ENCODE data around the gene ALS2CL. TPM values are rescaled to one million over a fixed set of nuclear protein-coding genes. Genes with fewer than 3 reads are reported as not detected.
"Not testable (repeated sequence)": the region's sequence is repeated elsewhere in the genome, so short reads cannot be mapped to it uniquely, and the experiment has no call there.

ALS2CL gene, protein sequence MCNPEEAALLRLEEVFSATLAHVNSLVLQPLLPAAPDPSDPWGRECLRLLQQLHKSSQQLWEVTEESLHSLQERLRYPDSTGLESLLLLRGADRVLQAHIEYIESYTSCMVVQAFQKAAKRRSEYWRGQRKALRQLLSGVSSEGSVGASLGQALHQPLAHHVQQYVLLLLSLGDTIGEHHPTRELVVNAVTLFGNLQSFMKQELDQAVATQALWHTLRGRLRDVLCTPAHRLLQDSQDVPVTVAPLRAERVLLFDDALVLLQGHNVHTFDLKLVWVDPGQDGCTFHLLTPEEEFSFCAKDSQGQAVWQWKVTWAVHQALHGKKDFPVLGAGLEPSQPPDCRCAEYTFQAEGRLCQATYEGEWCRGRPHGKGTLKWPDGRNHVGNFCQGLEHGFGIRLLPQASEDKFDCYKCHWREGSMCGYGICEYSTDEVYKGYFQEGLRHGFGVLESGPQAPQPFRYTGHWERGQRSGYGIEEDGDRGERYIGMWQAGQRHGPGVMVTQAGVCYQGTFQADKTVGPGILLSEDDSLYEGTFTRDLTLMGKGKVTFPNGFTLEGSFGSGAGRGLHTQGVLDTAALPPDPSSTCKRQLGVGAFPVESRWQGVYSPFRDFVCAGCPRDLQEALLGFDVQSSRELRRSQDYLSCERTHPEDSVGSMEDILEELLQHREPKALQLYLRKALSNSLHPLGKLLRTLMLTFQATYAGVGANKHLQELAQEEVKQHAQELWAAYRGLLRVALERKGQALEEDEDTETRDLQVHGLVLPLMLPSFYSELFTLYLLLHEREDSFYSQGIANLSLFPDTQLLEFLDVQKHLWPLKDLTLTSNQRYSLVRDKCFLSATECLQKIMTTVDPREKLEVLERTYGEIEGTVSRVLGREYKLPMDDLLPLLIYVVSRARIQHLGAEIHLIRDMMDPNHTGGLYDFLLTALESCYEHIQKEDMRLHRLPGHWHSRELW
- 0.22 and 0.25 TPM in 2 replicates for total RNA-seq (2012; rRNA removed)

DNA sequence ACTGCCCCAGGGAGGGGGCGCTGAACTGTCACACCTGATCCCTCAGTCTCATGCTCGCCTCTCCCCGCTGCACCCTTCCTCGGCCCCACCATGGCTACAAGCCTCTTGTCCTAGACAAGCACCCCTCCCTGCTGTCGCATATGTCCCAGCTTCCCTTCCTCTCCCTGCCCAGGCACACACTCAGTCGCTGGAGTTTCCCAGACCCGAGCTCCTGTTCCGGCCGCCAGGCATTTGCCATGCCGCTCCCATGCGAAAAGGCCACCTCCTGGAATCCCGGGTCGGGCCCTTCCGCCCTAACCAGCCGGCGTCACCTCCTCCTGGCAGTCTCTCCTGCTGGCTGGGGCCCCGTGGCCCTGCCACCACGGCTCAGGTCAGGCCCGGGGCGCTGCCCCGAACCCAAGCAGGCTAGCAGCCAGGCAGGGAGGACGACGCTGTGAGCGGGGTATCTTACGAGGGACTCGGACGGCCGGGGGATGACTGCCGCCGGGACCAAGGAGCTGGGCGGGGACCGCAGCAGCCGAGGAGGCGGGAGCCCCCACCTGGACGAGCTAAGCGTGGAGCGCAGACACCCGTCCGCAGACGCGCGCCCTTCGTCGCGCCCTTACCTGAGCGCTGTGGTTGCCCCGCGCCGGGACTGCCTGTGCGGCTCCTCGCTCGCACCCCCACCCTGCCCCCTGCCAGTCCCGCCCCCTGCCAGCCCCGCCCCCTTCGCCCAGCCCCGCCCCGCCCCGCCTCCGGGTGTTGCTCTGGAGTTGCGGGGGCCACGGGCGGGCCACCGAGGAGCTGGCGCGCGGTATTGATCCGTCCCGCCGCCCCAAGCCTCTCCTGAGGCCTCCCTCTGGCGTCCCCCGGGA is at the start of gene ALS2CL:
TSS of gene ALS2CL (minus strand) at position 642 of the 854 bp plus-strand sequence. CDS start 4,239 bp downstream, outside the sequence.
- Histone ChIP-seq H3K36me3 (ENCODE audit: insufficient read depth, low read length) (no peaks in the 10 kb centered on the region), H3K4me2 (ENCODE audit: low read length) (peak within 1 kb of the TSS; percentile 89), H3K4me1 (ENCODE audit: control insufficient read depth, insufficient read depth, low read length) (peaks cover 9% of the 10 kb centered on the region), H3K9me3 (replicated peaks; ENCODE audit: low read length) (no peaks in the 10 kb centered on the region), H3K9ac (ENCODE audit: low read depth, low read length) (peak within 1 kb of the TSS; percentile 54), H3K27me3 (ENCODE audit: control insufficient read depth, insufficient read depth, low read length) (peaks cover 14% of the 10 kb centered on the region), H3K4me3 (ENCODE audit: low read length) (peak within 1 kb of the TSS; percentile 71)

DNA sequence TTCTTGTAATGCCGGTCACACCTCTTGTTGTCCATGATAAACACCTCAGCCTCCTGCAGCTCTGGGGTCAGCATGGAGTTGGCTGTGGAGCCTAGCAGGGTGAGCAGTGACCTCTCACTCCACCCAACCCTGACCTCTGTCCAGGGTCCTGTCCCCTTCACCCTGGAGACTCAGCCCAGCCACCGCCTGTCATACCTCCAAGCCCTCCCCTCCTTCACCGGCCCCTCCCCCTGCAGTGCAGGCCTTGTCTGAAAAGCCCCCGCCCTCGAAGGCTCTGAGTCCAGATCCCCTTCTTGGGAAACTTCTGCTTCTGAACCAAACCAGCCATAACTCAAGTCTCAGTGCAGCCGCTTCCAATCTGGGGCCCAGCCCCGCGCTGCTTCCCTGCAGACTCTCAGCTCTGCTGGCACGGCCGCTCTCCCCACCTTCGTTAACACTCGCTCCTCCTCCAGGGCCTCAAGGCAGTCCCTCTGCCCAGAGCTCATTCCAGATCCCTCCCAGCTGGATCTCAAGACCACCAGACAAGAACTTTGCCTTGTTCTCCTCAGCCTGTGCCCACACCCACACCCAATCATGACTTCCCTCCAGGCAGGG is 49.6 kb upstream of the ALS2CL start:
- H3K4me1 ChIP-seq (ENCODE audit: control insufficient read depth, insufficient read depth, low read length) = no peaks in the 10 kb centered on the region
- H3K4me3 ChIP-seq (ENCODE audit: low read length) = no peak overlapping the region
- no peak overlapping the region for H3K4me2 ChIP-seq (ENCODE audit: low read length)
- H3K9ac ChIP-seq (ENCODE audit: low read depth, low read length) = no peak overlapping the region
- H3K27me3 ChIP-seq (ENCODE audit: control insufficient read depth, insufficient read depth, low read length) = peaks cover 25% of the 10 kb centered on the region
- no peaks in the 10 kb centered on the region for H3K36me3 ChIP-seq (ENCODE audit: insufficient read depth, low read length)
- H3K9me3 ChIP-seq (replicated peaks; ENCODE audit: low read length) = no peaks in the 10 kb centered on the region

DNA sequence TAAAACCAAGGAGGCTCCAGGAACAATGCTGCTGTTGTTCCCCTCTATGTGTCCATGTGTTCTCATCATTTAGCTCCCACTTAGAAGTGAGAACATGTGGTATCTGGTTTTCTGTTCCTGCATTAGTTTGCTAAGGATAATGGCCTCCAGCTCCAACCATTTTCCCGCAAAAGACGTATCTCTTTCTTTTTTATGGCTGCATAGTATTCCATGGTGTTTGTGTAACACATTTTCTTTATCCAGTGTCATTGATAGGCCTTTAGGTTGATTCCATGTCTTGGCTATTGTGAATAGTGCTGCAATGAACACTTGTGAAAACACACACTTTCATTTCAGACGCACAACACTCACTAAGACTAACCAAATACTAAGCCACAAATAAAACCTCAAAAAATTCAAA is 46.1 kb upstream of the ALS2CL start:
- not testable (repeated sequence) for H3K4me1 ChIP-seq (ENCODE audit: control insufficient read depth, insufficient read depth, low read length); H3K9ac ChIP-seq (ENCODE audit: low read depth, low read length); H3K4me3 ChIP-seq (ENCODE audit: low read length); H3K9me3 ChIP-seq (replicated peaks; ENCODE audit: low read length); H3K4me2 ChIP-seq (ENCODE audit: low read length); H3K36me3 ChIP-seq (ENCODE audit: insufficient read depth, low read length)
- peaks cover 36% of the 10 kb centered on the region for H3K27me3 ChIP-seq (ENCODE audit: control insufficient read depth, insufficient read depth, low read length)

DNA sequence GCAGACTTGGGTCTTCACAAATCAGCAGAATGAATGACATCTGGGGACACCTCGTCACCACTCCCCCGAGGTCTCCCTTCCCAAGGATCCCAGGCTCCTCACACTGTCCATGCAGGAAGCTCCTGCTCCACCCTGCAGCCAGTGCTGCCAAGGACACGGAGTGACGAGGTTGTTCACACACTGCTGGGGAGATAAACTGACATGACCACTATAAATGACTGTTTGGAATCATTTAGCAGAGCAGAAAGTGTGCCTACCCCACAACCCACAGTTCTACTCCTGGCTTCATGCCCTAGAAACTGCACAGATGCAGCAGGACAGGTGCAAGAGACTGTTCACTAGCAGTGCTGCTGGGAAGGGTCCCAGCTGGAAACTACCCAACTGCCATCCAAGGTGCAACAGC is 43.9 kb upstream of the ALS2CL start:
- H3K27me3 ChIP-seq (ENCODE audit: control insufficient read depth, insufficient read depth, low read length) = peaks cover 50% of the 10 kb centered on the region
- no peak overlapping the region for H3K9ac ChIP-seq (ENCODE audit: low read depth, low read length)
- no peaks in the 10 kb centered on the region for H3K9me3 ChIP-seq (replicated peaks; ENCODE audit: low read length)
- no peak overlapping the region for H3K4me2 ChIP-seq (ENCODE audit: low read length)
- no peaks in the 10 kb centered on the region for H3K36me3 ChIP-seq (ENCODE audit: insufficient read depth, low read length)
- H3K4me1 ChIP-seq (ENCODE audit: control insufficient read depth, insufficient read depth, low read length) = no peaks in the 10 kb centered on the region
- no peak overlapping the region for H3K4me3 ChIP-seq (ENCODE audit: low read length)

DNA sequence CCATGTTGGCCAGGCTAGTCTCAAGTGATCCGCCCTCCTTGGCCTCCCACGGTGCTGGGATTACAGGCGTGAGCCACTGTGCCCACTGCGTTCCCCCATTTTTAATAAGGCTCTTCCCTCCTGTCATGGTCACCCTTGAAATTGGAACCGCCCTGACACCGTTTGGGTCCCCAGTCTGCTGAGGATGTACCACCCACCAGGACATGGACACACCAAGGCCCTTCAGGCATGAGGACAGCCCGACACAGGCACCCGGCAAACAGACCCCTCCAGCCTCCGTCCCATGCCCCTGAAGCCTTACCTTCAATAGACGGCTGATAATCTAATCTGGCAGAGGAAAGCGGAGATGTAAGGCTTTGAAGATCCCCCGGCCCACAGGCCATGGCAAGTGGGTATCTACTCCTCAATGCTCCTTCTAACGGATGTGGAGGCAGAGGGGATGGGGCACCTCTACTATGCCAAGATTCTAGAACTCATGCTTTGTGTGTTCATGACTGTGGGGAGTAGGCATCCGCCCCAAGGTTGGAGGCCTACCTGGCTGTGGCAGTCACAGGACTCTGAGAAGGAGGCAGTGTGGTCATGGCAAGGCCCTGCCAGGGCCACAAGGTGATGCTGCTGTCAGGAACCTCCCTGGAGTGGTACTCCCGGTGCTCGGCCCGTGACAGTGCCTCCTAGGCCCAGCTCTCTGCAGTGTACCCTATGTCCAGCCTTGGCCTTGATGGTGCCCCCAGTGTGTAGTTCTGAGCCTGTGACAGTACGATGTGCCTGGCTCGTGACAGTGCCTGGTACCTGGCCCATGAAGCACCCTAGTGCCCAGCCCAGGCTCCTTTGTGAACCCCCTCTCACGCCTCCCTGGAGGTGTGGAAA is 42.8 kb upstream of the ALS2CL start:
- peaks cover 58% of the 10 kb centered on the region for H3K27me3 ChIP-seq (ENCODE audit: control insufficient read depth, insufficient read depth, low read length)
- no peak overlapping the region for H3K4me3 ChIP-seq (ENCODE audit: low read length)
- no peaks in the 10 kb centered on the region for H3K4me1 ChIP-seq (ENCODE audit: control insufficient read depth, insufficient read depth, low read length)
- no peak overlapping the region for H3K9ac ChIP-seq (ENCODE audit: low read depth, low read length)
- no peaks in the 10 kb centered on the region for H3K9me3 ChIP-seq (replicated peaks; ENCODE audit: low read length)
- no peaks in the 10 kb centered on the region for H3K36me3 ChIP-seq (ENCODE audit: insufficient read depth, low read length)
- H3K4me2 ChIP-seq (ENCODE audit: low read length) = no peak overlapping the region

DNA sequence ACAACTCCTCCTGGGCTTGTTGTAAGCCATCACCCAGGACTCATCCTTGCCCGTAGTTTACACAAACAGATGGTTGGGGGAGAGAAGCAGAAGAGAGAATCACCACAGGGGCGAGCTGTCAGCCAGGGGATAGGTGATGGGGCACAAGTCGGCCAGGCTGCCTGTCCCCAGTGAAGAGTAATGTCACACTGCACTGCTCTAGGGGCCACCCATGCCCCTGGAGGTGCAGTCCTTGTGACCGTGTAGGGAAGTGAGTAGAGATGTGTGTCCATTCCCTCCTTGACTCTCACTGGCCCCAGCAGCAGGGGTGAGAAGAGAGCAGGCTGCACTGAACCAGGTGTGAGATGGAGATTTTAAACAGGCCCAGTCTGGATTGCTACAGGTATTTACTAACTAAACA is 41.3 kb upstream of the ALS2CL start:
- Histone ChIP-seq H3K4me3 (ENCODE audit: low read length) (no peak overlapping the region), H3K36me3 (ENCODE audit: insufficient read depth, low read length) (no peaks in the 10 kb centered on the region), H3K4me2 (ENCODE audit: low read length) (no peak overlapping the region), H3K27me3 (ENCODE audit: control insufficient read depth, insufficient read depth, low read length) (peaks cover 51% of the 10 kb centered on the region), H3K9me3 (replicated peaks; ENCODE audit: low read length) (no peaks in the 10 kb centered on the region), H3K9ac (ENCODE audit: low read depth, low read length) (no peak overlapping the region), H3K4me1 (ENCODE audit: control insufficient read depth, insufficient read depth, low read length) (no peaks in the 10 kb centered on the region)

DNA sequence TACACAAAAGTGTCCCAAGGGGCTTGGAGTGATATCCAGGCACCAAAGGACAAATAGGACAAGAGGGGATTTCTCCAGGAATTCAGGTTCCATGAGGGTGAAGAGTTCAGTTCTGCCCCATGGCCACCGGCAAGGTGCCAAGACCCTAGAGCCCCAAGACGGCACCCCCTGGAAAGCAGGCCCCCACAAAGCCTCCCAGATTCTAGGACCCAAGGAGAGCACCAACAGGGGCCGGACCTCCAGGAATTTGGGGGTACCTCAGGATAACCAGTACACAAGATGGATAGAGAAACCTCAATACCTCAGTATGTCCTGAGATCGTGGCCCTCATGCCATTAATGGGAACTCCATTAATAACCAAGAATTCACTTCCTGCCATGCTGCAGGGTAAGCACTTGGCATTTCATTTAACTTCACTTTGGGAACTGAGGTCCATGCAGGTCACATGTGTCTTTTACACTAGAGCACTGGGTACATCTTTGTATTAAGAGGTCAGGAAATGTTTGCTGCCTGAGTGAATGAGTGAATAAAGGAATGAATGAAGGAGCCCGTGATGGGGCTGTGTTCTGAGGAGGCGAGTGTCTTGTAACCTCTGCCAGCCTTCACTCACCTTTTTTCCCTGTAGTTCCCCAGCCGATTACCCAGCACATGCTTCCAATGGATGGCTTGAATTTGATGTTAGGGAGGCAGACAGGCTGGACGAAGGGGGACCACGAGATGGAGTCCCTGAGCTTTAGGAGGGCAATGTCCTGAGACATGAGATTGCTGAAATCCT is 39.7 kb upstream of the ALS2CL start:
- H3K27me3 ChIP-seq (ENCODE audit: control insufficient read depth, insufficient read depth, low read length) = peaks cover 52% of the 10 kb centered on the region
- no peak overlapping the region for H3K9ac ChIP-seq (ENCODE audit: low read depth, low read length)
- no peak overlapping the region for H3K4me2 ChIP-seq (ENCODE audit: low read length)
- no peaks in the 10 kb centered on the region for H3K36me3 ChIP-seq (ENCODE audit: insufficient read depth, low read length)
- no peaks in the 10 kb centered on the region for H3K9me3 ChIP-seq (replicated peaks; ENCODE audit: low read length)
- H3K4me1 ChIP-seq (ENCODE audit: control insufficient read depth, insufficient read depth, low read length) = no peaks in the 10 kb centered on the region
- no peak overlapping the region for H3K4me3 ChIP-seq (ENCODE audit: low read length)

DNA sequence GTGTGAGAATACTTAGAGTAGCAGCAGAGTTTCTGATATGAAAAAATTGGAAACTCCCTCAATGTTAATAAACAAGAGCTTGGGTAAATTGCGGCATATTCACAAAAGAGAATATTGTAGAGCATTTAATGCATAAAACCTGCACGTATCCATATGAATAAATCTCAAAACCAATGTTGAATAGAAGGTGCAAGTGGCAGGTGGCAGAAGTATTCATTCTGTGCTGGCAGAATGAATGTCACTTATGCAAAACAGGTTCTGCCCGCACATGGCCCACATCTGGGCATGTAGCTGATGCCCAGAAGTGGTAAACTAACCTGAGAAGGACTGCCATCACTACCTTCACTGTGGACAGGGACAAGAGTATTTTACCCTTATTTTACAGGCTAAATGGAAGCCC is 38.3 kb upstream of the ALS2CL start:
- no peak overlapping the region for H3K4me3 ChIP-seq (ENCODE audit: low read length)
- H3K9me3 ChIP-seq (replicated peaks; ENCODE audit: low read length) = no peaks in the 10 kb centered on the region
- no peaks in the 10 kb centered on the region for H3K36me3 ChIP-seq (ENCODE audit: insufficient read depth, low read length)
- H3K9ac ChIP-seq (ENCODE audit: low read depth, low read length) = no peak overlapping the region
- peaks cover 37% of the 10 kb centered on the region for H3K27me3 ChIP-seq (ENCODE audit: control insufficient read depth, insufficient read depth, low read length)
- no peak overlapping the region for H3K4me2 ChIP-seq (ENCODE audit: low read length)
- H3K4me1 ChIP-seq (ENCODE audit: control insufficient read depth, insufficient read depth, low read length) = no peaks in the 10 kb centered on the region

DNA sequence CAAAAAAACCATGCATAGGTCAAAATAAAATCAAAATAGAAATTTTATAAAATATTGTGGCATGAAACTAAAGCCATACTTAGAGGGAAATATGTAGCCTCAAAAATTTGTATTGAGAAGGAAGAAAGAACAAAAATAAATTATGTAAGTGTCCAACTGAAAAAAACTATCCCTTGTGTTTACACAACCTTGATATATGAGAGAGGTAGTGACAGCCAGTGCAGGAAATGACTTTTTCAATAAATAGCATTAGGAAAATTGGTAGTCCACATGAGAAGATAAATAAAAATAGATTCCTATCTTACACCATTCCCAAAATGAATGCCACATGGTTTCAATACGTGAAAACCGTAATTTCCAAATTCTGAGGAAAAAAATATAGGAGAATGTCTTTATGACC is 37.3 kb upstream of the ALS2CL start:
- peaks cover 3% of the 10 kb centered on the region for H3K4me1 ChIP-seq (ENCODE audit: control insufficient read depth, insufficient read depth, low read length)
- H3K9me3 ChIP-seq (replicated peaks; ENCODE audit: low read length) = no peaks in the 10 kb centered on the region
- H3K4me3 ChIP-seq (ENCODE audit: low read length) = no peak overlapping the region
- H3K27me3 ChIP-seq (ENCODE audit: control insufficient read depth, insufficient read depth, low read length) = peaks cover 31% of the 10 kb centered on the region
- H3K4me2 ChIP-seq (ENCODE audit: low read length) = no peak overlapping the region
- H3K9ac ChIP-seq (ENCODE audit: low read depth, low read length) = no peak overlapping the region
- H3K36me3 ChIP-seq (ENCODE audit: insufficient read depth, low read length) = no peaks in the 10 kb centered on the region

DNA sequence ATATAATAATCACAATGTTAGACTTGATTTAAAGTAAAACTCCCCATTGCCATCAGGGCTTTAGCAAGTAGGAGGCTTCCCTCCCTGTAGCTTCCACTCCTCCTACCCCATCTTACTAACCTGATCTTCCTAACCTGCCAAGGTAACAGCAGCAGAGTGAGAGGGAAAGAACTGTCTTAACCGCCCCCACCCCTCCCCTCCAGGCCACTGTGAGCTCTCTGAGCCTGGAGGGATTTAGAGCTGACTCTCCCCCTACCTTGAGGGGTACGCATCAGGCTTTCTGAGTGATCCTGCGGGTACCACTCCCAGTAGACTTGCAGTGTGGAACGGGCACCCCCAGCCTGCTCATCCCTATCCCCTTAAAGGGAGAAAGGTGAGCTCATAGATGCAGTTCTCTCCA is 35.6 kb upstream of the ALS2CL start:
- no peak overlapping the region for H3K4me2 ChIP-seq (ENCODE audit: low read length)
- peaks cover 9% of the 10 kb centered on the region for H3K4me1 ChIP-seq (ENCODE audit: control insufficient read depth, insufficient read depth, low read length)
- H3K4me3 ChIP-seq (ENCODE audit: low read length) = no peak overlapping the region
- no peaks in the 10 kb centered on the region for H3K36me3 ChIP-seq (ENCODE audit: insufficient read depth, low read length)
- H3K27me3 ChIP-seq (ENCODE audit: control insufficient read depth, insufficient read depth, low read length) = peaks cover 31% of the 10 kb centered on the region
- no peaks in the 10 kb centered on the region for H3K9me3 ChIP-seq (replicated peaks; ENCODE audit: low read length)
- H3K9ac ChIP-seq (ENCODE audit: low read depth, low read length) = no peak overlapping the region

All from skeletal muscle satellite cell (primary cell).